Activated CD8-positive, alpha-beta memory T cell treated with anti-CD3 and anti-CD28 coated beads, Interleukin-2, amount 50 U/mL, for 48 hours (primary cell): Measurements from ENCODE around the gene SMIM1.
"Not testable (repeated sequence)": the region's sequence is repeated elsewhere in the genome, so short reads cannot be mapped to it uniquely, and the experiment has no call there.

ENCODE experiments used
- DNase-seq: peaks from one replicate; pipeline ENCODE4 v3.0.0-alpha.2; 2020

Gene SMIM1

DNA sequence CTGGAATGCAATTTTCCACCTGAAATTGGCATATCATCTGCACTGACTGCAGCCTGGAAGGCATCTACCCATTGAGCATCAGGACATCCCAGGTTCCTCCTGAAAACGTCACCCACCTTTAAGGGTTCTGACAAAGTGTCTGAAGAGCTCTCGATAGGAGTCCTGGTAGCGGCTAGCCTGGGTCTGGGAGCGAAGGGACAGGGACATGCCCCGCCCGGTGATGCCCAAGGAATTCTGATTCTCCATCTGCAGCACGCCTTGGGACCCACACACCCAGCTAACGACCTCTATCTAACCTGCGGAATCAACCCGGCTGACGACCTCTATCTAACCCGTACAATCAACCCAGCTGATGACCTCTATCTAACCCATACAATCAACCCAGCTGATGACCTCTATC lies 33.6 kb upstream of the SMIM1 start:
- DNase-seq: no peak

GRCh38 chr1:3740042-3740441 lies 32.5 kb upstream of the SMIM1 start:
- no peak for DNase-seq

DNA sequence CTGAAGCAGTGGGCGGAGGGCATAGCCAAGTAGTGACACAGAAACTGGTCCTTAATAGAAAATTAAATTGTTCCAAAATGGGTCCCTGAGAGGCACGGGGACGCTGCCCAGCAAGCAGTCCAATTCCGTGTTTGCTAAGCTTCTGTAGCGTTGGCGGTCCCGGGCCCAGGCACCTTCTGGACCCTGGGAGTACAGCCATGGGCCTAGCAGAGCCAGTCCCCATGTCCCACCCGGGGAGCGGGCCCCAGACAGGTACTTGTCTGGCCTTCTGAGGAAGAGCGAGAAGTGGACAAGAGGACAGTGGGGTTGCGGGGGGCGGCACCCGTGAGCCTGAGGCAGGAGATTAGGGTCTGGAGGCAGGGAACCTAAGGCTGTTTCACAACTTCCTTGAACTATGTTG lies 31.8 kb upstream of the SMIM1 start:
- DNase-seq: no peak

GRCh38 chr1:3741566-3742438 lies 30.7 kb upstream of the SMIM1 start:
- DNase-seq: no peak

- no peak for DNase-seq
These were observed 29.9 kb upstream of the SMIM1 start for GRCh38 chr1:3742439-3743298.

GRCh38 chr1:3743421-3743820 lies 29.1 kb upstream of the SMIM1 start:
- DNase-seq: no peak

DNA sequence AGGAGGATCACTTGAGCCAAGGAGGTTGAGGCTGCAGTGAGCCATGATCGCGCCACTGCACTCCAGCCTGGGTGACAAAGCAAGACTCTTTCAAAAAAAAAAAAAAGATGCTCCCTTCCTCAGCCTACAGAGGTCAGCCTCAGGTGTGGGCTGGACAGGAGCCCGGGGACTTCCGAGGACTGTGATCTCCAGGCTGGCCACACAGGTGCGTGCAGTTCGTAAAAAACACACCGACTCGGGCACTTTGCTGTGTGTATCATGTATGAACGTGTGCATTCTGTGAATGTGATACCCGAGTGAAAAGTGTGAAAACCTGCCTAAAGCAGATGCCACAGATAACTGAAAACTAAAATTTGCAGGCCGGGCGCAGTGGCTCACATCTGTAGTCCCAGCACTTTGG lies 28.7 kb upstream of the SMIM1 start:
- DNase-seq: no peak

DNA sequence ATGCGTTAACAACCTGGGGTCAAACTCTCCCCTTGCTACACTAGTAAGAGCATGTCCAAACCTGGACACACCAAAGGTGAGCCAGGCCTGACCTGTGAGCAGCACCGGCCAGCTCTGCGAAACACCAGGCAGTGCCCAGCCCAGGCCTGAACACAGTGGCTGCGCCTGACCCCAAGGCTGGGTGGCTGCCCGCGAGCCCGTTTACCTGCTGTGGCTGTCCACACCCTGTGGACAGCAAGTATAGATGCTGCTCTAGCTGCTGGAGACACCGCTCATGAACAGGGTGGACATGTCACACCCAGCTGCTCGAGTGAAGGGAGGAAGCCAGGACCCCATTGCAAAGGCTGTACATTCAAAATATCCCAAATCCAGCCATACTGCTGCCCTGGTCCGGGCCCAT lies 27.9 kb upstream of the SMIM1 start:
- DNase-seq: no peak

DNA sequence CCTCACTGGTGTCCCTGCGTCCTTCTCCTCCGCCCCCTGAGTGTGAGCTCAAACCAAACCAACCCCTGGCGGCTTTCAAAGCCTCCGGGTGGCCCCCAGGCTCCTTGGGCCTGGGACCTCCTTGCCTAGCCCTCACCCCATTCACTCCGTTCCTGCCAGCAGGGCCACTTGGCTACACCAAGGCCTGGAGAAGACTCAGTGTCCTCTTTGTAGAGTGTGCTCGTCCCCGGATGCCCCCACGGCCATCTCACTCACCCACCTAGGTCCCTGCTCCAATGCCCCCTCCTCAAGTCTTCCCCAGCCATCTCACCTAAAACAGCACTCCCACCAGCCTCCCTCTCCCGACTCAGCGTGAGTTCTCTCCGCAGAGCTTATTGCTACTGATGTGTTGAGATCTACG lies 27.5 kb upstream of the SMIM1 start:
- no peak for DNase-seq

- DNase-seq: no peak
These were observed 26.8 kb upstream of the SMIM1 start for GRCh38 chr1:3745590-3746381.

GRCh38 chr1:3746389-3746829 lies 26.1 kb upstream of the SMIM1 start:
- DNase-seq: no peak

- peak; percentile 95 for DNase-seq
These were observed 25.6 kb upstream of the SMIM1 start for GRCh38 chr1:3746830-3747521.

DNA sequence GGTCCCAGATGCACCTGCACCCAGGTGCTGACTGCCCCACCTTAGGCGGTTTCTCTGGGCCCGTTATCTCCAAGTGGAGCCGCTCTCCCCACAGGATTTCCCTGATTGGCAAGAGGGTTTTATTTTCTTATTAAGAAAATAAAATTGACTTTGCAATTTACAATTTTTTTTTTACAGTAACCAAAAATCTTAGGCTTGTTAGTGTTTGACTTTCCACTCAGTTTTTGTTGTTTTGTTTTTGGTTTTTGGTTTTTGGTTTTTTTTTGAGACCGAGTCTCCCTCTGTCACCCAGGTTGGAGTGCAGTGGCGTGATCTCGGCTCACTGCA lies 25.1 kb upstream of the SMIM1 start:
- no peak for DNase-seq

- no peak for DNase-seq
These were observed 24.6 kb upstream of the SMIM1 start for GRCh38 chr1:3747903-3748302.

GRCh38 chr1:3748316-3748900 lies 24.1 kb upstream of the SMIM1 start:
- not testable (repeated sequence) for DNase-seq

- DNase-seq: no peak
These were observed 23.0 kb upstream of the SMIM1 start for GRCh38 chr1:3749512-3749911.

DNA sequence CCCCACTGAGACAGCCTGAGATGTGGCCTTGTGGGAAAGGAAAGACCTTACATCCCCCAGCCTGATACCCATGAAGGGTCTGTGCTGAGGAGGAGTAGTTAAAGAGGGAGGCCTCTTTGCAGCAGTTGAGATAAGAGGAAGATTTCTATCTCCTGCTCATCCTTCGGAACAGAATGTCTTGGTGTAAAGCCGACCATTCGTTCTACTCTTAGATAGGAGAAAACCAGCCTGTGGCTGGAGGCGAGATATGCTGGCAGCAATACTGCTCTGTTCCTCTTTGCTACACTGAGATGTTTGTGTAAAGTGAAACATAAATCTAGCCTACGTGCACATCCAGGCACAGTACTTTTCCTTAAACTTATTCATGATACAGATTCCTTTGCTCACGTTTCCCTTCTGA lies 21.8 kb upstream of the SMIM1 start:
- no peak for DNase-seq

DNA sequence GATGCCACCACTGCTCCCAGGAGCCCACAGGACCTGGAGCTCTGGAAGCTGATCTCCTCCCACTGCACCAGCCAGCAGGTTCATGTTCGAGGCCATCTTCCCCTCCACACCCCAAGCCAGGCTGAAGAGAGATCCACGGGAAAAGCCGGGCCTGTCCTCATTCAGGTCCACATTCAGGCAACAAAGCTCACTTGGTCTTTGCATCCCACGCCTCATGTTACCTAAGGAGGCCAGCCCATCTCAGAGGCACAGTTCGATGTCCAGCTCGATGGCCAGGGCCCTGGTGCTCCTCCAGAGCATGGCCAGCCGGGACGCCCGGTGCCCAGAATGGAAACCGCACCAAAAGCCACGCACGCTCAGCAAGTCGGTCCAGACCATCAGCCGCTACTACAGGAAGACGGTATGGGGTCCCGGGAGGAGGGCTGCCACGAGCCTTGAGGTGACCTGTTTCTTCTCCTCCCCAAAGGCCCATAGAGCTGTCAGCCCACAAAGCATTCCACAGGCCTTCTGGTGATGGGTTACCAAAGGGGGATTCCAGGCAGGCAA lies 20.1 kb upstream of the SMIM1 start, which contains the start of gene CCDC27:
Gene CCDC27, plus strand, starts transcription at position 51 of the 546 bp plus-strand sequence. Its CDS starts 32 bp downstream, at position 83.
- no peak for DNase-seq

- no peak for DNase-seq
These were observed 18.7 kb upstream of the SMIM1 start for GRCh38 chr1:3753656-3754454.

DNA sequence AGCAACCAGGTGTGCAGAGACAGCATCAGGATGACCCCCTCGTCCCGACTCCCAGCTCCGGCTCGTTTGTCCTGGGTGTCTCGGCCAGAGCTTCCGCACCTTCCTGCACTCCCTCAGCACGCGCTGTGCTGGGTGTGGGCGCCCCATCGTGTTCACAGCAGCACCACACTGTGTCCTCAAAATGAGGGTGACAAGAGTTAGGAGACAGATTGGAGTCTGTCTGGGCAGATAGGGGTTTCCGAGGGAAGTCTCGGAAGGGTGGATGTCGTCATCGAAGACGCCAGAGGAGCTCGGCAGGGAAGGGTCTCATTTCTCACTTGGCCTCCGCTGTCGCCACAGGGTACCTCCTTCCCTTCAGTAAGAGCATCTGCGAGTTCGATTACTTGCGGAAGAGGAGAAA lies 16.2 kb upstream of the SMIM1 start:
- DNase-seq: no peak

DNA sequence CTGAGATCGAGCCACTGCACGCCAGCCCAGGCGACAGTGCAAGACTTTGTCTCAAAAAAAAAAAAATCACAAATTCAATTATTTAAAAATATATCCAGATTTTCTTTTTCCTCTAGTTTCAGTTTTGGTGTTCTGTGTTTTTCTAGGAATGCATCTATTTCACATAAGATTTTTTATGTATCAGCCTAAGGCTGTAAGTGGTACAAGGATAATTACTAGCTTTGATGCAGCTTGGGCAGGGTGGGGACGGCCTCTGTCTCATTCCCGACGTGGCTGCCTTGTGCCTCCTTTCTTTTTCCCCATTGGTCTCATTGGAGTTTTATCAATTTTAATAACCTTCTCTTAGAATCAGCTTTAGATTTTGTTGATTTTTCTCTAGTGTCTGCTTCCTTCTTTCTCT lies 13.4 kb upstream of the SMIM1 start:
- no peak for DNase-seq
